Caki2 (cell line): ENCODE data around the gene PDE6H. TPM values are rescaled to one million over a fixed set of nuclear protein-coding genes. Genes with fewer than 3 reads are reported as not detected.

Source experiments
- total RNA-seq: library from RNA; depleted of rRNA; stranded (reverse); fragments of >200 nt; shearing (Covaris generic); gene quantifications from 2 replicates; pipeline ENCODE4 v1.2.3, GENCODE V29; 2014; ENCODE audit warnings: low replicate concordance; rRNA removed

Gene PDE6H
- total RNA-seq, 1 experiment from 2014 or later, result not detected

Other genes starting within 250 kb of the PDE6H start
- gene WBP11, start 169.6 kb upstream of the PDE6H start, total RNA-seq, result 11.0 and 18.2 TPM in 2 replicates
- gene C12orf60, start 169.4 kb upstream of the PDE6H start, total RNA-seq, result 3.6 and 7.1 TPM in 2 replicates
- not detected in 2 replicates for gene SMCO3, start 158.9 kb upstream of the PDE6H start, total RNA-seq
- not detected in 2 replicates for gene ART4, start 129.5 kb upstream of the PDE6H start, total RNA-seq
- gene MGP, start 87.2 kb upstream of the PDE6H start, total RNA-seq, result not detected in 2 replicates
- not detected in 2 replicates for gene ERP27, start 34.5 kb upstream of the PDE6H start, total RNA-seq
- 3.8 and 11.8 TPM in 2 replicates for gene ARHGDIB, start 11.4 kb upstream of the PDE6H start, total RNA-seq
- gene RERG, start 248.4 kb downstream of the PDE6H start, total RNA-seq, result 2.9 and 3.0 TPM in 2 replicates